OCI-LY7 (cell line): Measurements from ENCODE around the gene COL4A4. TPM values are rescaled to one million over a fixed set of nuclear protein-coding genes. Genes with fewer than 3 reads are reported as not detected.
"Not testable (repeated sequence)": the region's sequence is repeated elsewhere in the genome, so short reads cannot be mapped to it uniquely, and the experiment has no call there.

Experiments
- BruUV-seq: library from RNA; stranded (reverse); fragments of 400-500 nt; replicated peaks from 2 replicates; lab custom pipeline; 2021; lab: Mats Ljungman, UMichigan
- CTCF ChIA-PET: fragments of 300-600 bp; sonication (Branson Sonifier 250); formaldehyde crosslinking; loops from one replicate; lab custom pipeline; 2022; ENCODE audit warnings: antibody characterized with exemption; ENCODE audit not compliant: unreplicated experiment; lab: Charles Lee
- POLR2A ChIA-PET: fragments of 300-600 bp; sonication (Branson Sonifier 250); formaldehyde crosslinking; loops from one replicate; lab custom pipeline; 2022; ENCODE audit warnings: antibody characterized with exemption; lab: Charles Lee
- DNase-seq: peaks from one replicate; pipeline ENCODE4 v3.0.0-alpha.2; 2015; ENCODE audit warnings: low spot score
- H2AFZ ChIP-seq: fragments of 200-600 bp; sonication (generic), shearing (Covaris generic); 2 replicates; pipeline ENCODE4 v1.6.1; 2014; ENCODE audit warnings: mild to moderate bottlenecking, antibody characterized with exemption, low read length, moderate library complexity
- H3K27ac ChIP-seq: fragments of 200-600 bp; sonication (generic); 2 replicates; pipeline ENCODE4 v1.5.1; 2014; ENCODE audit warnings: mixed run types, low read depth, mild to moderate bottlenecking, moderate library complexity, low read length, inconsistent platforms; ENCODE audit not compliant: poor library complexity, severe bottlenecking
- H3K36me3 ChIP-seq: fragments of 200-600 bp; sonication (generic); 2 replicates; pipeline ENCODE4 v1.6.1; 2014; ENCODE audit warnings: mild to moderate bottlenecking, antibody characterized with exemption, low read length, moderate library complexity, mixed read lengths; ENCODE audit not compliant: insufficient read depth
- H3K4me1 ChIP-seq: fragments of 200-600 bp; sonication (generic); 2 replicates; pipeline ENCODE4 v1.5.1; 2014; ENCODE audit warnings: mild to moderate bottlenecking, low read length; ENCODE audit not compliant: insufficient read depth, poor library complexity, severe bottlenecking
- H3K4me2 ChIP-seq: fragments of 200-600 bp; sonication (generic); 2 replicates; pipeline ENCODE4 v1.6.1; 2014; ENCODE audit warnings: mild to moderate bottlenecking, low read length
- H3K4me3 ChIP-seq: fragments of 200-600 bp; sonication (generic); 2 replicates; pipeline ENCODE4 v1.5.1; 2014; ENCODE audit warnings: mild to moderate bottlenecking, low read depth, low read length; ENCODE audit not compliant: poor library complexity, severe bottlenecking
- H3K79me2 ChIP-seq: fragments of 200-600 bp; sonication (generic); 2 replicates; pipeline ENCODE4 v1.6.1; 2016; ENCODE audit warnings: low read depth, mild to moderate bottlenecking, low read length, moderate library complexity, mixed read lengths; ENCODE audit not compliant: insufficient read depth
- H3K9me2 ChIP-seq: fragments of 200-600 bp; sonication (generic); 2 replicates; pipeline ENCODE4 v1.6.1; 2016; ENCODE audit warnings: mild to moderate bottlenecking, low read length, mixed read lengths; ENCODE audit not compliant: insufficient read depth
- H3K9me3 ChIP-seq: fragments of 200-600 bp; sonication (generic); 2 replicates; pipeline ENCODE4 v1.6.1; 2014; ENCODE audit warnings: mild to moderate bottlenecking, mixed run types, low read length, mixed read lengths
- H4K20me1 ChIP-seq: fragments of 200-600 bp; sonication (generic); 2 replicates; pipeline ENCODE4 v1.6.1; 2014; ENCODE audit warnings: mild to moderate bottlenecking, antibody characterized with exemption, low read length, moderate library complexity, mixed read lengths; ENCODE audit not compliant: insufficient read depth
- CTCF ChIP-seq: fragments of 200-600 bp; sonication (generic); conservative IDR thresholded peaks from 2 replicates; pipeline ENCODE4 v1.5.1; 2014; ENCODE audit warnings: mild to moderate bottlenecking, antibody characterized with exemption, low read length, moderate library complexity, mixed read lengths
- EZH2phosphoT487 ChIP-seq: fragments of 200-600 bp; sonication (generic); IDR thresholded peaks from 2 replicates; pipeline ENCODE4 v1.6.1; 2018; ENCODE audit warnings: low read depth, borderline replicate concordance, mild to moderate bottlenecking, mixed run types, antibody characterized with exemption, low read length, moderate library complexity, mixed read lengths
- intact Hi-C: fragments of 100-400 bp; cut with micrococcal nuclease; formaldehyde crosslinking; loops from one replicate; pipeline ENCODE4 v1.10.0; 2022; ENCODE audit not compliant: unreplicated experiment
- total RNA-seq, 2 experiments: library from RNA; depleted of rRNA in 1 of 2; stranded (reverse); fragments of >200 nt in 1 of 2; shearing (Covaris generic) in 1 of 2; gene quantifications; 2 replicates each; pipeline ENCODE4 v1.2.3, GENCODE V29; 2014 to 2022

Gene COL4A4
- total RNA-seq, 2 experiments from 2014 or later = 0.16 to 7.0 TPM

GRCh38 chr2:227079726-227080125 is 84.3 kb downstream of the COL4A4 start:
- H3K4me2 ChIP-seq = no peak overlapping the region
- DNase-seq = no peak
- ChIA-PET CTCF (no interaction called here), POLR2A (no interaction called here)
- BruUV-seq = no TSS peak
- H2AFZ ChIP-seq = no peak overlapping the region
- H3K79me2 ChIP-seq = no peaks in the 10 kb centered on the region
- TF ChIP-seq EZH2phosphoT487 = no peak
- TF ChIP-seq CTCF = no peak
- H3K4me1 ChIP-seq = no peaks in the 10 kb centered on the region
- no peak overlapping the region for H3K4me3 ChIP-seq
- no peaks in the 10 kb centered on the region for H3K9me2 ChIP-seq
- intact Hi-C loops = no loop called here
- H3K27ac ChIP-seq = no peak overlapping the region
- no peaks in the 10 kb centered on the region for H4K20me1 ChIP-seq
- H3K36me3 ChIP-seq = no peaks in the 10 kb centered on the region
- no peaks in the 10 kb centered on the region for H3K9me3 ChIP-seq

- BruUV-seq, H3K9me3 ChIP-seq, H3K4me1 ChIP-seq, POLR2A ChIA-PET, H3K9me2 ChIP-seq, DNase-seq, H3K4me2 ChIP-seq, intact Hi-C loops, H3K79me2 ChIP-seq, H3K4me3 ChIP-seq, H2AFZ ChIP-seq, H4K20me1 ChIP-seq, CTCF ChIA-PET, H3K27ac ChIP-seq, H3K36me3 ChIP-seq: not testable (repeated sequence)
These were observed 98.9 kb downstream of the COL4A4 start for GRCh38 chr2:227065065-227065464.

- H3K79me2 ChIP-seq = no peaks in the 10 kb centered on the region
- BruUV-seq = no TSS peak
- TF ChIP-seq CTCF (no peak), EZH2phosphoT487 (no peak)
- no peak overlapping the region for H2AFZ ChIP-seq
- no peak overlapping the region for H3K27ac ChIP-seq
- intact Hi-C loops = no loop called here
- DNase-seq = no peak
- H4K20me1 ChIP-seq = no peaks in the 10 kb centered on the region
- no peak overlapping the region for H3K4me3 ChIP-seq
- ChIA-PET CTCF (no interaction called here), POLR2A (no interaction called here)
- no peaks in the 10 kb centered on the region for H3K9me2 ChIP-seq
- H3K9me3 ChIP-seq = no peaks in the 10 kb centered on the region
- H3K4me2 ChIP-seq = no peak overlapping the region
- H3K36me3 ChIP-seq = no peaks in the 10 kb centered on the region
- no peaks in the 10 kb centered on the region for H3K4me1 ChIP-seq
These were observed 105.1 kb downstream of the COL4A4 start for GRCh38 chr2:227058888-227059399.
